Epithelial cell of prostate (primary cell): ENCODE results near the gene LRRC61.

Experiments
- DNase-seq: peaks from one replicate; pipeline ENCODE4 v3.0.0-alpha.2; 2011; ENCODE audit warnings: low read depth, low spot score
- H3K27ac ChIP-seq: fragments of 450-650 bp; 2 replicates; pipeline ENCODE4 v1.5.1; 2017; ENCODE audit warnings: mild to moderate bottlenecking

LRRC61 gene

DNA sequence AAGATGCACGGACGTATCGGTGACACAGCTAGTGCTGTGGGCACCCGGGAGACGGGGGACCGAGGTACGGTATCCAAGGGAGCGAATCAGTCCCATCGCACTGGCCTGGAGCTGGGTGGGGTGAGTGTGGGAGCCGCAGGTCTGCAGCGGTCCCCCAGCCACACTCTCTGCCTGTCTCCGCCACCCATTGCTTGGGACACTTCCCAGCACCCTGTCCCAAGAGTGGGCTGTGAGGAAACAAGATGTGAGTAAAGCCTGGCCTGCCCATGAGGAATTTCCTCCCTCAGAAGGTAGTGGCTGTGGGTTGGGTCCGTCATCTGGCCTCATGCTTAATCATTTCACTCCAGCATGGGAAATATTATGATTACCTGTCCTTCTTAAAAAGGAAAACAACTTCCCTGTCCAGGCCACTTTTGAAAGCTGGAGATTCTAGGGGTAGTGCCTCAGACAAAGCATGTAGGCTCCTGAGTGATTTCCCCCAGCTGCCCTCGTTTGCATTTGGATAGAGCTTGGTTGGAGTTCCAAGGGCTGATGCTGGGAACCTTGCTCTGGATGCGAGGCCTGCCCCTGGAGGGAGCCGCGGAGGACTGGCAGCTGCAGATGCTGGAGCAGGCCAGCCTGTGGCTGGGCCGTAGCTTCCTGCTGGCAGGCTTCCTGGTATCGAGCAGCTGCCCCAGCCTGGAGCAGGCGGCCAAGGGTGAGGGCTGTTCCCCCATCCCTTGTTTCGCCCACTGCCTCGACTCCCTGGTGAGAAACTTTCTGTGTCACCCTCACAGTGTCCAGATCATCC is 6.4 kb downstream of the LRRC61 start:
- no peak for DNase-seq
- H3K27ac ChIP-seq = no peak overlapping the region

DNA sequence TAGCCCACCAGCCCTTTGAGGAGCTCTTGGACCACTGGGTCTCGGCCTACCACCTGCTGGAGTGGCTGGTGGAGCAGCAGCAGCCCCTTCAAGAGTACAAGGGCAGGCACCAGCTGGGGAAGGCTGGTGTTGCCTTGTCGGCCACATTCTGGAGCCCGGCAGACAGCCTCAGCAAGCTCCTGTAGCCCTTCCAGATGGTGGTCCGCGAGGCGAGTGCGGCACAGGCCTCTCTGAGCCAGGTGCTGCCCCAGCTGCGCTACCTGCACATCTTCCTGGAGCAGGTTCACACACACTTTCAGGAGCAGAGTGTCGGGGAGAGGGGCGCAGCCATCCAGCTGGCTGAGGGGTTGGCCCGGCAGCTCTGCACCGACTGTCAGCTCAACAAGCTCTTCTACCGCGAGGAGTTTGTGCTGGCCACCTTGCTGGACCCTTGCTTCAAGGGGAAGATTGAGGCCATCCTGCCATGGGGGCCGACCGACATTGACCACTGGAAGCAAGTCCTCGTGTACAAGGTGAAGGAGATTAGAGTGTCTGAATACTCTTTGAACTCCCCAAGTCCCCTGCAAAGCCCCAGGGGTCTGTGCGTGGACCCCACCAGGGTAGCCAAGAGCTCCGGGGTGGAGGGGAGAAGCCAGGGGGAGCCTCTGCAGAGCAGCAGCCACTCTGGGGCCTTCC is 7.2 kb downstream of the LRRC61 start:
- DNase-seq = no peak
- no peak overlapping the region for H3K27ac ChIP-seq

DNA sequence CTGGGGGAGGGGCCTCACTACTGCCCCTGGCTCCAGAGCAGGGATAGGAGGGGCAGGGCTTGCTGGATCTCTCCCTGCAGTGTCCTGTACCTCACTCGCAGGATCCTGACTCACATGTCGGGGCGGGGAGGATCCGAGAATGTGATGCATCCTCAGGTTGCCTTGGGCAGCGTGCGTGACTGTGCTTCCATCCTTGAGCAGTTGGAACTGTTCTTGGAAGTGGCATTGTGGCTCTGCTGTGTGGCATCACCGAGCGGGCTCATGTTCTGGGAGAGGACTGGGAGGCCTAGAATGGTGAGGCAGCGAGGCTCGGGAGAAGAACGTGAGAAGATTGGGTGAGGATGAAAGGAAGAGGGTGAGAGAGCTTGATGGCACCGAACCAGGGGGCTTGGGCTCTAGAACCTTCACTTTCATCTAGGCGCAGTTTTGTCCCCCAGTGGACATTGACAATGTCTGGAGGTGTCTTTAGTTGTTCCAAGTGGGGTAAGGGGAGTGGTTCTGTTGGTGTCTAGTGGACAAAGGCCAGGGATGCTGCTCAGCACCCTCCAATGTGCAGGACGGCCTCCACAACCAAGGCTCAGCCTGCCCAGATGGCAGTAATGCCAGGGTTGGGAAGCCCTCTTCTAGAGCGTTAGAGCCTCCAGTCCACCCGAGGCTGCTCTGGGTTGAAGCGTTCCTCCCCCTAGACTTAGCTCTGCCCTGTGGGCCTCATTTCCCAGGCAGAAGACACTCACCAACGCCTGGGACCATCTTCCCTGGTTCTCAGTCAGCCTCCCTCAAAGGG is 9.9 kb downstream of the LRRC61 start:
- no peak for DNase-seq
- no peak overlapping the region for H3K27ac ChIP-seq

DNA sequence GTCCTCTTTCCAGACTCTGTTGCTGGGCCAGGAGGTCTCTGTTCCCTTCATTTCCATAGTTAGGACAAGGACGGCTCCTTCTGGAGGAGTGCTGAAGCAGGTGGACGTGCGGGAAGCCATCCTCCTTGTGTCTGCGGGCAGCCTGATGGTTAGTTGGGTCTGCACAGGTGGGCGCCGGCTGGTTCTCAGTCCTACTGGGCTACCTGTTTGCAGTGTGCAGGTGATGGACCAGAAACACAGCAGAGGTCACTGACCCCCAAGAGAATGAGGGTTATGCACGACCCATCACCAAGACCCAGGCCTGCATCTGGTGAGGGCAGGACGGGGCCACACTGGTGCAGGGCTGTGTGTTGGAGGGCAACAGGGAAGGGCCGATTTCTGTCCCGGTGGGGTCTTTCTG is 10.5 kb downstream of the LRRC61 start:
- DNase-seq = no peak
- no peak overlapping the region for H3K27ac ChIP-seq

DNA sequence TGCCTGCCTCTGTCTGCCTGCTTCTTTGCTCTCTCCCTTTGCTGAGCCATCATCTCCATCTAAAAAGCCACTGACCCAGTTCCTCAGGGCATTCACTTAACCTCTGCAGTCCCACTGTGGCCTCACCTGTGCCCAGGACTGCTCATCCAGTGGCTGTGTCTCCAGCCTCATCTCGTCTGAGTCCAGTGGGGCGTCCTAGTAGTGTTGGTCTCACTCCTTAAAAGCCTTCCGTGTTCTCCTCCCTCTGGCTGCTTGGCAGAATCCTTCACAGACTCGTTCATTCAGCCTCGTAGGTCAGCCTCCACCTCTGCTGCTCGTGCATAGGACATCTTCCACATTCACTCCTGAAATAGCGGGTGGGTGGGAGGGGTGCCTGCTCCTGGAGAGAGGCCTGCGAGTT is 11.0 kb downstream of the LRRC61 start:
- DNase-seq = no peak
- H3K27ac ChIP-seq = no peak overlapping the region

DNA sequence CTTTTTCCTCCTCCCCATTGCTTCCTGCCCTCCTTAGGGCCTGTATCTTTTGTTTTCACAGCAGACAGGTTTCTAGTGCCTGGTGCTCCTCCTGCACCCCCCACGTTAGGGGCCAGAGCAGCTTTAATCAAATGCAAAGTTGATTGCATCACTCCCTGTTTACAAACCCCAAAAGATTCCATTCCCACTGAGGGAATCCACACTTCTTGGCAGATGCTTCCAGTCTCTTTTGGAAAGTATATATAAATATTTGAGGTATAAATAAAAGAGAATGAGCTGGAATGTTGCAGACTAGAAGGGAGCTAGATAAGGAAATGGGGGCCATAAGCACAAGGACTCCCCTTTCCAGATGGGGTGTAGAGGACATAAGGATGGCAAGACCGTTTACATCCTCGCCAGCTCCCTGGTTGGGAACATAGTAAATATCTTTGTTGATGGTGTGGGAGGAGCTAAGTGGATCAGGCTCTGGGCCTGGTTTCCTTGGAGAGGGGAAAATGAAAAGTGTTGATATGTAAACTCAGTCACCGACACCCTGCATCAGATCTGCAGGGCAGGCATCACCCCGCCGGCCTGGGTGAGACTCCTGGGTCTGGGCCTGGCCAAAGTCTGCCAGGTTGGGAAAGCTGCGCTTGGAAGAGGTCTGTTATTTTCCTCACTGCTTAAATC is 12.1 kb downstream of the LRRC61 start:
- no peak overlapping the region for H3K27ac ChIP-seq
- DNase-seq = no peak

DNA sequence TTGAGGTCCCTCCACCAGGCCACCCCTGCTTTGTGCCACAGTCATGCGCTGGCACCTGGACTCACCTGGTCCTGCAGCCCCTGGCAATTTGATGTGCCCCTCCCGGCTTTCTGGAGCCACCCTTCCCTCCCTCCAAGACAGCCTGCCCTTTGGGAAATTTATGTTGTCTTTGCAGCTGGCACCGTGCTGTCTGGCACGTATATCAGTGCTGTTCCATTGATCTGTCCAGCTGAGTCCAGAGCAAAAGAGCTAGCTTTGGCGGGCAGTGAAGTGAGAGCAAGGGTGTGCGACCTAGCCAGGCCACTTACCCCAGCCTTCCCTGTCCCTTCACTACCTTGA is 12.6 kb downstream of the LRRC61 start:
- DNase-seq = no peak
- no peak overlapping the region for H3K27ac ChIP-seq

DNA sequence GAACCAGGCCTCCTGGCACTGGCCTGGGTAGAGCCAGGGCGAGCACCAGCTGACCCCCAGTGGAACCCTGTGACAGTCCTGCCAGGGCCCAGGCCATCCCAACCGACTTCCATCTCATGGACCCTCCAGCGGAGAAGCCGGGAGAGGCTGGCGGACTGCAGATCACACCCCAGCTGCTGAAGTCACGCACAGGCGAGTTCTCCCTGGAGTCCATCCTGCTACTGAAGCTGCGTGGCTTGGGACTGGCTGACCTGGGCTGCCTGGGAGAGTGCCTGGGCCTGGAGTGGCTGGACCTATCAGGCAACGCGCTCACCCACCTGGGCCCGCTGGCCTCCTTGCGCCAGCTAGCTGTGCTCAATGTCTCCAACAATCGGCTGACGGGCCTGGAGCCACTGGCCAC is 13.6 kb downstream of the LRRC61 start:
- no peak for DNase-seq
- H3K27ac ChIP-seq = no peak overlapping the region

DNA sequence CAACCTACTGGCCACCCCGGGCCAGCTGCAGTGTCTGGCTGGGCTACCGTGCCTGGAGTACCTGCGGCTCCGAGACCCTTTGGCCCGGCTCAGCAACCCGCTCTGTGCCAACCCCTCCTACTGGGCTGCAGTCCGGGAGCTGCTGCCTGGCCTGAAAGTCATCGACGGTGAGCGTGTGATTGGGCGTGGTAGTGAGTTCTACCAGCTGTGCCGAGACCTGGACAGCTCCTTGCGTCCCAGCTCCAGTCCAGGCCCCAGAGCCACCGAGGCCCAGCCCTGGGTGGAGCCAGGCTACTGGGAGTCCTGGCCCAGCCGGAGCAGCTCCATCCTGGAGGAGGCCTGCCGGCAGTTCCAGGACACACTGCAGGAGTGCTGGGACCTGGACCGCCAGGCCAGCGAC is 14.0 kb downstream of the LRRC61 start:
- no peak overlapping the region for H3K27ac ChIP-seq

DNA sequence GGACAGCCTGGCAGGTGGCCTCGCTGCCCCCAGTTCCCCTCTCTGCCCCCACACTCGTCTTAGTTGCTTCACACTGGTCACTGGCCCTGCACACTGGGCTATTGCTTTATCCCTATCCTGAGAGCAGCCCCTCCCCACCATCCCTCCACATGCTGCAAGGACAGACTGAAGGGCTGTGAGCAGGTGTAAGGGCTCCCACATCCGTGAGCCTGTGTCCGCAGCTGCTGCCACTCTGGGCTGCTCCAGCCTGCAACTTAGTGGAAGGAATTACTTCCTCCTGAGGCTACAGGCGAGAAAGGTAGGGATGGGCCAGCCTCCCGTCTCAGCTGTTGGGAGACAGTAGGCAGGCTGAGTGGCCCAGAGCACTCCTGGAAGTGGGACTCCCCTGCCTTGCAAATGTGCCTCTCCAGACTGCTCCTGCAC is 14.5 kb downstream of the LRRC61 start:
- no peak for DNase-seq
- no peak overlapping the region for H3K27ac ChIP-seq

More for the DNA sequence above, 14.0 kb downstream of the LRRC61 start:
- DNase-seq = no peak

DNA sequence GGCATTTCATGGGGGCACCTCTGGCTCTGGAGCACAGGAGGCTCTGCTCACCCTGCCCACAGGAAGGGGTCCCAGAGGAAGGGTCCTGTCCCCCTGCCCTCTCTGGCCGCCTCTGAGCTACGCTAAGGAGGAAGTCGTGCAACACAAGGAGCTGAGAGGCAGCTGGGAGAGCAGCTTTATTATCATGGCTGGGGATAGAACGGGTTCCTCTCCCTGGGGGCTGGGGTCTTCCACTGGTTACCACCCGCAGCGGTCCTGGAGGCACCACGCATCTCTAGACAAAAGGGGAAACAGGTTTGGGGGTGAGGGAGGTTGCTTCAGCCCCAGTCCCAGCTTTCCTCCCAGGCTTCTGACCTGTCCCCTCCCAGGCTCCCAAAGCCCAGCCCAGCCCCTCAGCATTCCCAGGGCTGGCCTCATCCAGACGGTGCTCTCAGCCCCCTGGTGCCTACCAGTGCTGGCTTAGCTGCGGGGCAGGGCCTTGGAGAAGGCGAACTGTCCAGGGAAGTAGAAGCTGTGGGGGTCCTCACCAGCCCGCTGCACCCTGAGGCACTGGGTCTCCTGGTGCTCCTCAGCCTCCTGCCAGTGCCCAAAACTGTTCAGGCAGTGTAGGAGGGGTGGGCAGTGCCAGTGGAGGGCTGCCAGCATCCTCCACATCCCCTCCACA is 15.1 kb downstream of the LRRC61 start:
- no peak for DNase-seq
- no peak overlapping the region for H3K27ac ChIP-seq

DNA sequence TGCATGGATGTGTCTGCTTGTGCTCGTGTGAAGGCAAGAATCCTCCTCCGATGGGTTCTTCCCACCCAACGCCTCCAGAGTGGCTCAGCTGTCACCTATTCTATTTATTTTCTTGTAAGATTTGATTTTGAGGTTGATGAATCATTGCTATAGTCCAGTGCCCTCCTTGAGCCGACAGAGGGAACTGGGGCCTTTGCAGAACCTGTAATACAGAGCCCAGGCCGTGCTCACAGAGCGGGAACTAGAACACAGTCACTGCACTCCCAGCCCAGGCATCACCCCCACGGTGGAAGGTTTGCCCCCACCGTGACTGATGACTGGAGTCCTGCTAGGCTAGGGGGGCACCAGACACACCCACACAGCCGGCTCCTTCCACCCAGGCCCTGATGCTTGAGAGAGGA is 16.3 kb downstream of the LRRC61 start:
- H3K27ac ChIP-seq = no peak overlapping the region
- DNase-seq = no peak

DNA sequence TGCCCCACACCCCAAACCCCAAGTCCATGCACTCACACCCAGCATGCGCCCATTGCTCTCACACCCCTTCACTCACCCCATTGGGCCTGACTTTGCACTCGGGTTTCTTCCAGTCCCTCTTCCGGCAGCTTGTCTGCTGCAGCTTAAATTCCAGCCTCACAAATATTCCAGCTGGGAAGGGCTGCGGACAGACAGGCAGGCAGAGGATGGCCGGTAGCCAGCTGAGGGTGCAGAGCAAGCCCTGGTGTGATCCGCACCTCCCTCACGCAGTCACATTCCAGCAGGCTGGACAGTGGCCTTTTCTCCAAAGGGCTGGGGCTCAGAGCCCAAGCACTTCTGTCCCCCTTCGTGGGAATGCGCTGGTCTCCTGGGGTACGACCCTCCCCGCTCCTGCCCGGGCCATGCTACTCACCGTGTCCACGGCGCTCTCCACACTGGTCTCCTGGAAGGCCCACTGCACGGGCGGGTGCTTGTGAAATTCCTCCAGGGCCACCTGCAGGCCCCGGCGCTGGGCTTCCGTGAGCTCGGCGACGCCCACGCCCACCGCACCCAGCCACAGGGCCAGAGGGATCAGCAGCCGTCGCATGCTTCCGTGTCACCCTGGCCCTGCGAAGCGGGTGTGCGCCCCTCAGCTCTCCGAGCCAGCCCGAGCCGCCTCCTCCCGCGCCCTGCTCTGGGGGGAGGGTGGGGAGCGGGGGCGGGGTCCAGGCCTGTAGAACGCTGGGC is 17.0 kb downstream of the LRRC61 start:
- no peak overlapping the region for H3K27ac ChIP-seq
- no peak for DNase-seq

DNA sequence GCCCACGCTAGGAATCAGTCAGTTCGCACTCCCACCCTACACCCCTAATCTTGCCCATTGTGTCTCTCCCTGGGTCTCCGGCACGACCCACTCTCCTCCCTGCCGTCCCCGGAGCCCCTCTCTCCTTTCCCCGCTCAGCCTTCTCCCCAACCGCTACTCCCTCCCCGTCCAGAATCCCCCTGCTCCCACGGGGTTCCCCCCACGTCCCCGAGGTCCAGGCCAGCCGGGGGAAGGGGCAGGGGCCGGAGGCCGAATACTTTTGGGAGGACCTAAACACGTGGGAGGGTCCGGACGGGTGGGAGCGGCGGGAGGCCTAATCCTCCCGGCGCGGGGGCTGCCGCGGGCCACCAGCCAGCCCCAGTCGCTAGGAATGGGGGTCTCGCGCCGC is 17.7 kb downstream of the LRRC61 start:
- no peak for DNase-seq
- H3K27ac ChIP-seq = no peak overlapping the region

DNA sequence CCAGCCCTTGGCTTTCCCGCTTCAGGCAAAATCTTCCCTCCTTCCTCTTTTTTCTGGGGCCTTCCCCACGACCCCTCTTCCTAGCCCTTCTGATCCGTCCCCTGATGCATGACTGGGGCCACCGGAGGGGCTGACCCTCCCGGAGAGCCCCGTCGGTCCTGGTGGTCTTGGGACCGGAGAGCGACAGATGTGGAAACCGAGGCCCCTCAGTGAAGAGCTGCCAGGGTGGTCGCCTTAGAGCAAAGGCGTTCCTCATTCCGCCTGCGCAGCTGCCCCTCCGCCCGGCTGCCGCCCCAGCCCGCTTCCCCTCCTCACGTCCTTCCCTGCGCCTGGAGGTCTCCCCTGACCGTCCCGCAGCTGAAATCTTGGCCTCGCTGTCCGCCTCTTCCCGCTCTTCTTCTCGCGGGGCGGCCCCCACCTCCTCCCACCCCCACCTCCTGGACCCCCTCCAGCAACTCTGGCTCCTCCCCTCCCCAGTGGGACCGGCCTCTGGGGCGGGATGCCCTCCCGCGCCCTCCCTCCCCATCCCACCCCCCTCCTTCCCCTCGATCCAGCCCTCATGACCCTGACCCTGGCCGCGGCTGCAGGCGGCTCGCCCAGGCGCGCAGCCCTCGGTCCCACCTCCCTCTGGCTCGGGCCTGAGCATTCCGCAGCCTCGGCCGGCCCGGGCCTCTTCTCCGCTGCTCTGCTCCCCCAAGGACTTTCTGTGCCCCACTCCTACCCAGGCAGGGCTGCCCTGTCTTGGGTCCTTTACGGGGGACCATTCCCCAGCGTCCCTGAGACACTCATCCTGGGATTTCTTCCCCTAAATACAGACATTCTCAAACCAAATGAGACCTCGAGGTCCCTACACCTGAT is 18.3 kb downstream of the LRRC61 start, which contains the start of gene RARRES2:
TSS of gene RARRES2 (minus strand) at position 367 of the 858 bp plus-strand sequence. CDS start 1,020 bp downstream, outside the sequence.
- no peak within 1 kb of the TSS for H3K27ac ChIP-seq

DNA sequence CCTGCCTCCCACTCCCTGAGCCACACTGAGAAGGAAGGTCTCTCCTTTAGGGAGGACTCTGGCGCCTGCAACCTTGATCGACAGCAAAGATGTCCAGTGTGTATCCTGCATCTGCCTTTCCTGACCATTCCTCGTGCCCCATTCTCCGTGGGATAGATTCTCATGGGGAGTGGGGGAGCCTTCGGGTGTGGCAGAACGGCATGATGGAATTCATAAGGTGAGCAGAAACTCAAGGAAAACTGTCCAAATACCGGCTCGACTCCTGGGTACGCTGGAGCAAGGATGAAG is 18.9 kb downstream of the LRRC61 start:
- H3K27ac ChIP-seq = no peak overlapping the region
- DNase-seq = no peak

More for the DNA sequence above, 18.3 kb downstream of the LRRC61 start, which contains the start of gene RARRES2:
- no peak for DNase-seq

DNA sequence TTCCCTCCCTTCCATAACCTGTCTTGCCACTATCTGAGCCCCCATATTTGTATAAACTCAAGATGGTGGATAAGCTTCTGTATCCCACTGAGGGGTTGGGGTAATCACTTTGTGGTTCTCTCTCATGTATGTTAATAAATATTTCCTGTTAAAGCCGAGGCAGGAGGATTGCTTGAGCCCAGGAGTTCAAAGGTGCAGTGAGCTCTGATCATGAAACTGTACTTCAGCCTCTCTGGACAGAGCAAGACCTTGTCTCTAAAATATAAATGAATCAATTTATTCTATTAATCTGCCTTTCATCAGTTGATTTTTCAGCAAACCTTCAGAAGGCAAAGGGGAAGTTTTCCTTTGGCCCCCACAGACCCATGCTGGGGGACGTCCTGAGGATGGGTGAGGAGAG is 20.1 kb downstream of the LRRC61 start:
- no peak overlapping the region for H3K27ac ChIP-seq
- no peak for DNase-seq

DNA sequence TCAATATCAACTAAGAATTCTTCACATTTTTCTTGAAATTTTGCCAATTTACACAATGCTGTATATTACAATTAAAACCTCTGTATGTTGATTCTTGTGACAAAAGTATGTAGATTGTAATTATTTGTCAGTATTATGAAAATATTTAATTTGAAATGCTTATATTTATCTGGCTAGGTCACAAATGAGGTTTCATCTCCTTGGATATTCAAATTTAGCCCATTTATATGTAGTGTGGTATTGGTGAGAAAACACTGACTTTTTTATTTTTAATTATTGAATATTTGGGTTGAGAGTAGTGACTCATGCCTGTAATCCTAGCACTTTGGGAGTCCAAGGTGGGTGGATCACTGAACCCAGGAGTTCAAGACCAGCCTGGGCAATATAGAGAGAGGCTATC is 21.1 kb downstream of the LRRC61 start:
- no peak for DNase-seq
- no peak overlapping the region for H3K27ac ChIP-seq

DNA sequence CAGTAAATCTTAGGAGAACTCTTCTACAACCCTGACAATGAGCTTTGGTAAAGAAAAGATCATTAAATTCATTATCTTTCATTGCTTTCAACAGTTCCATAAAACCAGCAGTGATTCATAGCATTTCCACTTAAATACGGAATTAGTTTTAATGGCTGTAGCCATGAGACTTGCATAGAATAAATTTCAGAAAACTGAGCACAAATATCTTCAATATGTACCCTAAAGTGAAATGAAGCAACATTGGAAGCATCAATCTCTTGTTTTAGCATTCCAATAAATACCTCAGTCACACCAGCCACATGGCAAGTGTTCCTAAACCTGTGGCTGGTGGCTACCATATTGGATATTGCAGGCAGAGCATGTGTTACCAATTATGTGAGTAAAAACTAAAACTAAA is 21.9 kb downstream of the LRRC61 start:
- no peak for DNase-seq
- H3K27ac ChIP-seq = no peak overlapping the region
